HG03196 (cell line): ENCODE measurements around the gene GLYAT.
"Not testable (repeated sequence)": the region's sequence is repeated elsewhere in the genome, so short reads cannot be mapped to it uniquely, and the experiment has no call there.

Source experiments
- ATAC-seq: cut with Tn5 transposase; IDR thresholded peaks from one replicate; pipeline ENCODE4 v1.9.1; 2021; ENCODE audit not compliant: unreplicated experiment

GLYAT gene

GRCh38 chr11:58744988-58745704 lies 13.4 kb upstream of the GLYAT start:
- no peak for ATAC-seq

GRCh38 chr11:58742981-58743880 lies 11.5 kb upstream of the GLYAT start:
- no peak for ATAC-seq

- ATAC-seq, result no peak
These were observed 10.4 kb upstream of the GLYAT start for GRCh38 chr11:58742140-58742539.

GRCh38 chr11:58741127-58741526 lies 9.4 kb upstream of the GLYAT start:
- ATAC-seq, result no peak

- ATAC-seq, result no peak
These were observed 8.7 kb upstream of the GLYAT start for GRCh38 chr11:58740447-58740846.

GRCh38 chr11:58739725-58740430 lies 8.1 kb upstream of the GLYAT start:
- ATAC-seq, result no peak

GRCh38 chr11:58734681-58735490 lies 3.1 kb upstream of the GLYAT start:
- ATAC-seq, result no peak

- ATAC-seq, result no peak
These were observed 1.1 kb downstream of the GLYAT start for GRCh38 chr11:58730507-58731089.

- no peak for ATAC-seq
These were observed 4.3 kb downstream of the GLYAT start for GRCh38 chr11:58727415-58727797.

GRCh38 chr11:58726737-58727414 lies 4.9 kb downstream of the GLYAT start:
- no peak for ATAC-seq

- no peak for ATAC-seq
These were observed 12.2 kb downstream of the GLYAT start for GRCh38 chr11:58719406-58720117.

- ATAC-seq, result no peak
These were observed 19.2 kb downstream of the GLYAT start for GRCh38 chr11:58712531-58712930.

GRCh38 chr11:58711832-58712231 lies 19.9 kb downstream of the GLYAT start:
- ATAC-seq, result no peak

- no peak for ATAC-seq
These were observed 24.0 kb downstream of the GLYAT start for GRCh38 chr11:58707767-58708166.

GRCh38 chr11:58696825-58697224 lies 34.9 kb downstream of the GLYAT start:
- not testable (repeated sequence) for ATAC-seq

GRCh38 chr11:58693026-58693425 lies 38.7 kb downstream of the GLYAT start:
- no peak for ATAC-seq

GRCh38 chr11:58691675-58692074 lies 40.1 kb downstream of the GLYAT start:
- no peak for ATAC-seq

- no peak for ATAC-seq
These were observed 42.8 kb downstream of the GLYAT start for GRCh38 chr11:58688789-58689503.
